Kasumi-1 (cell line): ENCODE data around the gene TBC1D30.

Experiments
- DNase-seq, 2 experiments: peaks; one replicate each; lab custom pipeline; 2025; lab: John Stamatoyannopoulos, UW

Gene TBC1D30

GRCh38 chr12:64912516-64913255 lies 88.2 kb downstream of the TBC1D30 start:
- DNase-seq, result no peak

DNA sequence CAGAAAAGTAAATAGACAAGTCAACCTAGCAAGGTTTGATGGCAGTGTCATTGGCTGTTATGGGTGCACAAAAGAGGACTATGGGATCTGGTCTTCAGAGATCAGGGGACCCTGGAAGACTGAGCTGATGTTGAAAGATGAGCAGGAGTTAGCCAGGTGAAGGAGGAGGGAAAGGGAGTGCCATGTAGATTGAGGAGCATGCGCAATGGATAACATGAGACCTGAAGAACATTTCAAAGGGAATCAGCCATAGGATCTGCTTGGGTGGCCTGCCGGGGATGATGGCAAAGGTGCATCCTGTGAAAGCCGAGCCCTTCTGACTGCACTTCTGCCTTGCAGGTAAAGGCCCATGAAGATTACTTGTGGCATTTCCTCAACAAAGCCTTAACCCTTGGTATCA lies 90.8 kb downstream of the TBC1D30 start:
- no peak for DNase-seq

DNA sequence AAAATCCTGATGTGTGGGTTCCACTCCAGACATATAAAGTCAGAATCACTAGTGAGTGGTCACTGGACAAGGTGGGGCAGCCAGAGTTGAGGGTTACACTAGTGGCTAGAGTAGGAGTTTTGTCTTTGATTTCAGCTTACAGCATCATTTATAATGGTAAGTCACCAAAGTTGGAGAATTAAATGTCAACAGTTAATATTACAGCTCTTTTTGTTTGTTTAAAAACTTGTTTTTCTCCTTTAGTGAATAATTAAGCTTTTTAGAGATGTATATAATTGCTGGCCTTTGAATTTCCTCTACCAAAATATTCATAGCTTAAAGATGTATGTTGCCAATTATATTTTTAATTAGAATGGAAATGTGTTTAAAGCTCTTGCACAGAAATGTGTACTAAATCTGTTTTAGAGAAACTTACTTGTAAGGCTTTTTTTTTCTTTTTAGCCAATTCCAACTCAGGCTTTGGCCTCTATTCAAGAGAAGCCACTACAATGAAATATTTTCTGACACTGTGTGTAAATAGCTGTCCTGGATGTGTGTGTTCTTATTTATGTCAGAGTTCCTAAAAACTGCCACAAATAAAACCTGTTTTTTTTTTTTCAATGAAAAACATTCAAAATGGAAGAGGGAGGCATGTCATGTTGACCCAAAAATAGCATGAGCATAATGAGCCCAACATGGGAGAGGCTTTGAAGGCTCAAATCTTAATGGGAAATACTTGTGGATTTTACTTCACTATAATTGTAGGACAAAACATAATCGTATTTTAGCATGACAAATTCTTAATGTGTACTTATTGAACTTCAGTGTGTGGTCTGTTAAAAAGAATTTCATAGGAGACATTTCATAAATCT lies 92.2 kb downstream of the TBC1D30 start:
- no peak for DNase-seq

- DNase-seq, result no peak
Observed at GRCh38 chr12:64918344-64918743, 93.9 kb downstream of the TBC1D30 start.

GRCh38 chr12:64918801-64919200 lies 94.4 kb downstream of the TBC1D30 start:
- DNase-seq, result no peak

DNA sequence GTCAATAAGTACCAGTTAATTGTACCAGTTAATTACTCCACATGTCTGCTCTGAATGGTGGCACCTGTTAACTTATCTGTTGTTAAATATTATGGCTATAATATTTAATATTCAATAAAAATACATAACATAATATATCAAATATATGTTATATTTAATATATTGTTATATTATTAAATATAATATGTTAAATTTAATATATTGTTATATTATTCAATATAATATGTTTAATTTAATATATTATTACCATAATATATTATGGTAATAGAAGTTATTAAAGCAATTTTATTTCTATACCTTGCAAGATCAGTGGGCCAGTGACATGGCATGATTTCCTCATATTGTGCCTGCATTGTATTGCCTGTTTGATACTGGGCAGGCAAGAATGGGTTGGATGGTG lies 98.4 kb downstream of the TBC1D30 start:
- no peak for DNase-seq

GRCh38 chr12:64923536-64923935 lies 99.1 kb downstream of the TBC1D30 start:
- DNase-seq, result no peak
